NCI-H2029 (cell line): Measurements from ENCODE around the gene ACP5.
A peak's percentile ranks its signal among the peaks of the same experiment; 100 is the strongest.

ENCODE experiments used
- DNase-seq: peaks from one replicate; lab custom pipeline; 2025; lab: John Stamatoyannopoulos, UW

Gene ACP5

DNA sequence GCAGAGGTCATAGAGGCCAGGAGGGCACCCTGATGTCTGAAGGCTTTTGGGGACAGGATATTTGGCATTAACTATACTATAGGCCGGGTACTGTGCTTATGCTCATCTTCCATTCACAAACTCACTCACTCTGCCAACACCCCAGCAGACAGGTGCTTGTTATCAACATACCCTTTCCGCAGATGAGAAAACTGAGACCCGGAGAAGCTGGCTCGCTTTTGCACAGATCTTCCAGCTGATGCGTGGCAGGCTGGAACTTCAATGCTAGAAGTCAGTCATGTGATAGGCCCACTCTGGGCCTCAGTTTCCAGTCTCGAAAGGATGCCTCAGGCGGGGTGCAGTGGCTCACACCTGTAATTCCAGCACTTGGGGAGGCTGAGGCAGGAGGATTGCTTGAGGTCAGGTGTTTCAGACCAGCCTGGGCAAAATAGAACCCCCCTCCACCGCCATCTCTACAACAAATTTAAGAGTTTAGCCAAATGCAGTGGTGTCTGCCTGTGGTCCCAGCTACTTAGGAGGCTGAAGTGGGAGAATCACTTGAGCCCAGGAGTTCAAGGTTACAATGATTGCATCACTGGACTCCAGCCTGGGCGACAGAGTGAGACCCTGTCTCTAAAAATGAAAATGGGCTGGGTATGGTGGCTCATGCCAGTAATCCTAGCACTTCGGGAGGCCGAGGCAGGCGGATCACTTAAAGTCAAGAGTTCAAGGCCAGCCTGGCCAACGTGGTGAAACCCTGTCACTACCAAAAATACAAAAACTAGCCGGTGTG lies 29.3 kb downstream of the ACP5 start:
- no peak for DNase-seq

DNA sequence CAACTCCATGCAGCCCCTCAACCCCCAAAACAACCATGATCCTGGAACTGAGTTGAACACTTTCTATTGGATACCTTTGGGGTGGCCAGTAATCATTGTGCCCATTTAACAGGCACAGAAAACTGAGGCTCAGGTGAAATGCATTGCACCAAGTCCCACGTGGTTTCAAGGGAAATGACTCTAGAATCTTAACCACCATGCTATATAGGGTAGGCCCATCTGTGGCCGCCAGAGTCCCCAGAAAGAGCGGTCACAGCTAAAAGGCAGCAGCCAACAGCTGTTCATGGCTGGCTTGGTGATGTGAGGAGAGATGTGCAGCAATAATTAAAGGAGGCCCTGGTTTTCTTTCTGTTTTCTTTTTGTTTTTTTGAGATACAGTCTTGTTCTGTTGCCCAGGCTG lies 36.2 kb downstream of the ACP5 start:
- no peak for DNase-seq

DNA sequence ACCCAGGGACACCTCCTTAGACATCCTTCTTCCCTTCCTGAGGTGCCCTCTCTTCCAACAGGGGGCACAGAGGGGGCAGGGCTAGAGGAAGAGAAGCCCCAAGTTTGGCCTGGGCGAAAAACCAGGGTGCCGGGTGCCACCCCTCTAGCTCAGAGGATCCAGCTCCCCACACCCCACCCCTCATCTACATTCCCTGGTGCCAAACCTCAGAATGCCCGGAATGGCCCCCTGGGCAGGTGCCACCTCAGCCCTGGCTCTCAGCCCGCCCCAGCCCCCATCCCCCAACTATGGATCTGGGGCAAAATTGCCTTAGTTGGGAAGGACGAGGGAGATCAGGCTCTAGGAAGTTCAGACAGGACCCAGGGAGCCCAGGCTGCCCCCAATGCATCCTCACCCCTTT lies 36.8 kb downstream of the ACP5 start:
- no peak for DNase-seq

DNA sequence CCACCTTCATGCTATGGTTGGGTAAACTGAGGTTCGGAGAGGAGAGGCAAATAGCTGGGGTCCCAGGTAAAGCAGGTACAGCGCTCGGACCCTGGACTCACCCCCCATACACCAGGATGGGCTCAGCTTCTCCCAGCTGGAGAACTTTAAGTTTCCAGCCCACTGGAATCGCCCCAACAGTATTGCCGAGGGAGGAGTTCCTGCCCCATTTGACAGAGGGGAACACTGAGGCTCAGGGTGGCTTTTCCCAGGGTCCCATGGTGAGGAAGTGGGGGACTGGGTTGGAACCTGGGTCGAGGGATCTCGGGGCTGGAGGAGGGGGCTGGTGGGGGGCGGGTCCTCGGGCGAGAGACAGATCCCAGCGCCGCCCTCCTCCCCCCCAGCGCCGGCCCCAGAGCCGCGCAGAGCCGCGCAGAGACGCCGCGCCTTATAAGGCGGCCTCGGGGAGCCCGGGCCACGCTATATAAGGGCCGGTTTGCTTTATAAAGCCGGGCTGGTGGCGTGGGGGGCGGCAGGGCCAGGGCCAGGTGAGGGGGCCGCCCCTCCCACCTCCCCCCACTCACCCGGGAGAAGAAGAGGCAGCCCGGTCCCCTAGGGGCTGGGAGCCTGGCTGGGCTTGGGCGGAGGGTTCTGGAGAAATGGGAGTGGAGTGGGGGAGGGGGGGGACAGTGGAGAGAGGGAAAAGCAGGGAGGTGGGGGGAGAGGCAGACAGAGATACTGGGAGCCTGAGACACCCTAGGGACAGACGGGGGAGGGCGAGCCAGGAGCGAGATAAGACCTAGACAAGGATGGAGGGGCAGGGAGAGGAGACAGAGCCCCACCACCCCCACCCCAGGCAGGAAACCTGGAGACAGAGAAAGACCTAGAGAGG lies 37.7 kb downstream of the ACP5 start:
- DNase-seq = no peak

DNA sequence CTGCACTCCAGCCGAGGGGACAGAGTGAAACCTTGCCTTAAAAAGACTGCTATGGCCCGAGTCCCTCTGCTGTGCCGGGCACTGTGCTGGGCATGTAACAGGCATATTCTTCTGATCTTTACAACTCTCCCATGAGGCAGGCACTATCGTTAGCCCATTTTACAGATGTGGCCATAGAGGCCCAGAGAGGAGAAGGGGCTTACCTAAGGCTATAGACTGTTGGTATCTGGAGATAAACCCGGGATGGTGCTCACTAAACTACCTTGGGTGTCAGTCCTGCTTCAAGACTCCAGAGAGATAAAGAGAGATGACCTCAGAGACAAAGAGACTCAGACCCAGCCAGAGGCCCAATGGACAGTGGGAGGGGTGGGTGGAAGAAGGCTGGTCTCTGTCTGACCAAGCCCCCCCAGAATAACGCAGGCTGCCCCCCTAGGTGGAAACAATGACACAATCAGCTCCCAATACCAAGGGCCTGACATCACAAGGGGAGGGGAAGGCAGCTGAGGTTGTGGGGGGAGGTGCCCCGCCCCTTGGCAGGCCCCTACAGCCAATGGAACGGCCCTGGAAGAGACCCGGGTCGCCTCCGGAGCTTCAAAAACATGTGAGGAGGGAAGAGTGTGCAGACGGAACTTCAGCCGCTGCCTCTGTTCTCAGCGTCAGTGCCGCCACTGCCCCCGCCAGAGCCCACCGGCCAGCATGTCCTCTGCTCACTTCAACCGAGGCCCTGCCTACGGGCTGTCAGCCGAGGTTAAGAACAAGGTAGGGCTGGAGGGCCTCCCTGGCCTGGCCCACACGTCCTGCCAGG lies 39.0 kb downstream of the ACP5 start, which contains the start of gene CNN1:
TSS of gene CNN1 (plus strand) at position 620 of the 805 bp plus-strand sequence. CDS start at position 697, 77 bp downstream.
- DNase-seq = no peak

DNA sequence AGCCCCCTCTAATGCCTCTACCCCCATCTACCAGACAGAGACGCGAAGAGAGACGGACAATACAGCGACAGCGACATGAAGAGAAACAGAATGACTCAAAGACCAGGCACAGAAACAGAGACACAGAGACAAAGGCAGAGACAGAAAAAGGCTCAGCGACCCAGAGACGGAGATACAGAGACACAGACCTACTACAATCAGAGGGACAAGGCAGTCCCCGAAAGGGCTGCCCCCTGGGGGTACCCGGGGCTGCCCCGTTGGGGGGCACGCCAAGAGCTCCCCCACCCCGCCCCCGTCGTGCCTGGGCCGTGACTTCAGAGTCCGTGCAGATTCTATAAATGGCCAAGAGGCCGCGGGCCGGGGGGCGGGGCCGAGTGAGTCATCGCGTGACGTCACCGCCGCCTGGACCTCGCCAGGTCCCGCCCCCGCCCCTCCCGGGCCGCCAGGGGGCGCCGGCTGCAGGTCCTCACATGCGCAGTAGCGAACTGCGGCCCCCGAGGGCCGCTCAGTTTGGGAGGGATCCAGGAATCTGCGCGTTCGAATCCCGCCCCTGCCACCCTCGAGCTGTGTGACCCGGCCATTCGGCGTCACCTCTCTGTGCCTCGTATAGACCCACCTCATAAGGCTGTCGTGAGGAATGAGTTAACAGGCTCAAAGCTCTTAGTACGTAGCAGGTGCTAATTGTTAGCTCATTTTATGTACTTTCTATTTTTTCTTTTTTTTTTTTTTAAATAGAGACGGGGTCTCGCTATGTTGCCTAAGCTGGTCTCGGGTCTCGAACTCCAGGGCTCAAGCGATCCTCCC lies 41.5 kb downstream of the ACP5 start:
- DNase-seq = peak; percentile 65

DNA sequence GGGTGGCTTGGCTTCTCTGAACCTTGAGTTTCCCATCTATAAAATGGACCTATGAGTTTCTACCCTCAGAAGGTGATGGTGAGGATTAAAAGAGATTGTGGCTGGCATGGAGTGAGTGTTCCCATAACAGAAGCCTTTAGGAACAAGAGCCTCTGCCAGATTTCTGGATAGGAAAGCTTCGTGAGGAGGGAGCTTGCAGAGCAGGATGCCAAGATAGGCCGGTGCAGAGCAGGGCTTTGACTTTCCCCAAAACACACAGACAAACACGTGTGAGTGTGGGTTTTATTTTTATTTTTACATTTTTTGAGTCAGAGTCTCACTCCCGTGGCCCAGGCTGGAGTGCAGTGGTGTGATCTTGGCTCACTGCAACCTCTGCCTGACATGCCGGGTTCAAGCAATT lies 42.5 kb downstream of the ACP5 start:
- no peak for DNase-seq

DNA sequence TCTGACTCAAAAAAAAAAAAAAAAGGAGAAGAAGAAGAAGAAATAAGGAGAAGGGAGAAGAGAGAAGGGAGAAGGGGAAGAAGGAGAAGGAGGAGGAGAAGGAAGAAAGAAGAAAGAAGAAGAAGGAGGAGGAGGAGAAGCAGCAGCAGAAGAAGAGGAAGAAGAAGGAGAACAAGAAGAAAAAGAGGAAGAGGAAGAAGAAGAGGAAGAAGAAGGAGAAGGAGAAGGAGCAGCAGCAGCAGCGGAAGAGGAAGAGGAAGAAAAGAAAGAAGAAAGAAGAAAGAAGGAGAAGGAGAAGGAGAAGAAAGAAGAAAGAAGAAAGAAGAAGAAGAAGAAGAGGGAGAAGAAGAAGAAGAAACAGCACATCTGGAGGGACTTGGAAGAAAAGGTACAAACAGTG lies 42.9 kb downstream of the ACP5 start:
- no peak for DNase-seq

DNA sequence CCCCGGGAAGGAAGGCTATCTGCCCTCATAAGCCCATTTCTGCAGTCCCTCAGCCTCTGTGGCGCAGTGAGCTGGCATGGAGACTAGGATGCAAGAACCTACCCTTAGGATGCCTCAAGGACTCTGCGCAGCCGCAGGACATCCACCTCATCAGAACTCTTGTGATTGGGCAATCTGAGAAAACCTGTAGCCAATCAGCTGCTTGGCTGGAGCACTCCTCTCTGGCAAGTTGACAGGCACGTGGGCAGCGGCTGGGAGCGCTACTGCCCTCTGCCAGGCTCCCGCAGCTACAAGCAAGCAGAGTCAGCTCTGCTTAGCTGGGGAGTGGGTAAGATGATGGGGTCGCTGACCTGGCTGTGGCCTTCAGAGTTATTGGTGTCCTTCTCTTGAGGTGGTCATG lies 47.0 kb downstream of the ACP5 start:
- peak; percentile 96 for DNase-seq

DNA sequence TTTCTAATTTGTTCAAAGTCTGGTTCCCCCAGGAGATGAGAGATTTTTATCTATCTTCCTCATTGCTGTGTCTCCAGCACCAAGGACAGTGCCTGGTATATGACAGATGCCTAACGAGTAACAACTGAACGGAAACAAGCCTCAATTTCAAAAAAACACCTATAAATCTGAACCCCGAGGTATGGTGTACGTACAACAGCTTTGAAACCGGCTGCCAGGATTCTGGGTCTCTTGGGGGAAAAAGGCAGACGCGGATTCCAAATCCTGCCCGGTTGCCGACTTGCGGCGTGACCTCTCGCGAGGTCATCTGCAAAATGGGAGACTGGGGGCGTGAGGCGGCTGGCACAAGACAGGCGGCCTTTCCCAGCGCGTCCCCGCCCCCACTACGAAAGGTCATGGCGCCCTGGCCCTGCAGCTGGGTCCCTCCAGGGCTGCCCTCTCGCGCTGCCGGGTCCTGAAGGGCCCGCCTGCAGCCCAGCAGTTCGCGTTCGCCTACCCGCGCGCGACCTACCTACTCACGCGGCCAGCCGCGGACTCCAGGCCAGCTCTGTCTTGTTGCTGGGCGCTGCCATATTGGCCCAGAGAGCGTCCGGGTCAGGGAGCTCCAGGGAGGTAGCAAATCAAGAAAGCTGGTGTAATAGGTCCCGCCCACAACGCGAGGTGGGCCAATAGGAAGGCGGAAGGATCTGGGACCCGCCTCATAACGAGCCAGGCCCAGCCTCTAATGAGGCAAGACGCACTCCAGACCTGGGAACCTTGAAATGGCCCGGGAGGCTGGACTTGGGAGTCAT lies 48.7 kb downstream of the ACP5 start, which contains the start of gene ECSIT:
TSS of gene ECSIT (minus strand) at position 584 of the 791 bp plus-strand sequence. CDS start 9,964 bp downstream, outside the sequence.
- DNase-seq = peak; percentile 98
